Measurements from ENCODE around the gene VSIG10L. TPM values are rescaled to one million over a fixed set of nuclear protein-coding genes. Genes with fewer than 3 reads are reported as not detected.

Gene VSIG10L
- polyA plus RNA-seq (2013, experiment 1 of 2): 6.8 TPM
- polyA plus RNA-seq (2013, experiment 2 of 2): 7.3 TPM

- Histone ChIP-seq H3K56ac (ENCODE audit: low read length) (peak within 1 kb of the TSS; percentile 25), H3K23ac (ENCODE audit: low read length) (no peak within 1 kb of the TSS), H3K79me2 (ENCODE audit: control insufficient read depth, insufficient read depth, low read length) (no peaks in the 10 kb centered on the region), H3K9ac (ENCODE audit: low read length) (peak within 1 kb of the TSS; percentile 14), H4K5ac (ENCODE audit: low read length) (no peak within 1 kb of the TSS), H3K27me3 (ENCODE audit: insufficient read depth, low read length, poor library complexity) (no peaks in the 10 kb centered on the region), H3K18ac (ENCODE audit: low read length) (no peak within 1 kb of the TSS), H2BK5ac (ENCODE audit: low read length) (no peak within 1 kb of the TSS), H3K79me1 (ENCODE audit: low read length) (no peaks in the 10 kb centered on the region), H2BK15ac (replicated peaks; ENCODE audit: low read depth) (no peak within 1 kb of the TSS), H3K4ac (ENCODE audit: low read depth, low read length) (no peak within 1 kb of the TSS), H3K36me3 (ENCODE audit: control insufficient read depth, insufficient read depth, low read length) (no peaks in the 10 kb centered on the region), H3K27ac (ENCODE audit: low read depth, low read length) (no peak within 1 kb of the TSS), H3K4me2 (ENCODE audit: low read length) (no peak within 1 kb of the TSS), H3K4me1 (ENCODE audit: control insufficient read depth, low read depth, low read length) (peaks cover 5% of the 10 kb centered on the region), H4K8ac (ENCODE audit: low read depth, low read length) (no peak within 1 kb of the TSS), H3K4me3 (ENCODE audit: low read length) (no peak within 1 kb of the TSS), H2AK5ac (ENCODE audit: low read length) (no peak within 1 kb of the TSS), H2BK120ac (ENCODE audit: low read depth, low read length) (no peak within 1 kb of the TSS)
- no CpG with 5 or more reads among the region's 3 CpGs for WGBS (ENCODE audit: extremely low coverage, insufficient coverage, low lambda C conversion rate)
- DNase-seq: peak; percentile 18
Observed at GRCh38 chr19:51341976-51342580, at the start of gene VSIG10L. Gene VSIG10L, minus strand, starts transcription at chr19:51342139. Its CDS starts 15 bp downstream, at chr19:51342124.

- H3K4ac ChIP-seq (ENCODE audit: low read depth, low read length): peak overlapping the region; percentile 37
- no peak overlapping the region for H2BK15ac ChIP-seq (replicated peaks; ENCODE audit: low read depth)
- H2AK5ac ChIP-seq (ENCODE audit: low read length): no peak overlapping the region
- no peak overlapping the region for H2BK5ac ChIP-seq (ENCODE audit: low read length)
- H3K9ac ChIP-seq (ENCODE audit: low read length): no peak overlapping the region
- no peaks in the 10 kb centered on the region for H3K27me3 ChIP-seq (ENCODE audit: insufficient read depth, low read length, poor library complexity)
- H3K18ac ChIP-seq (ENCODE audit: low read length): peak overlapping the region; percentile 15
- peak overlapping the region; percentile 8 for H3K56ac ChIP-seq (ENCODE audit: low read length)
- no peak overlapping the region for H4K5ac ChIP-seq (ENCODE audit: low read length)
- H2BK120ac ChIP-seq (ENCODE audit: low read depth, low read length): peak overlapping the region; percentile 31
- H3K23ac ChIP-seq (ENCODE audit: low read length): no peak overlapping the region
- H3K79me2 ChIP-seq (ENCODE audit: control insufficient read depth, insufficient read depth, low read length): no peaks in the 10 kb centered on the region
- DNase-seq: no peak
- H4K8ac ChIP-seq (ENCODE audit: low read depth, low read length): no peak overlapping the region
- H3K4me3 ChIP-seq (ENCODE audit: low read length): no peak overlapping the region
- H3K36me3 ChIP-seq (ENCODE audit: control insufficient read depth, insufficient read depth, low read length): no peaks in the 10 kb centered on the region
- peaks cover 3% of the 10 kb centered on the region for H3K4me1 ChIP-seq (ENCODE audit: control insufficient read depth, low read depth, low read length)
- peaks cover 3% of the 10 kb centered on the region for H3K79me1 ChIP-seq (ENCODE audit: low read length)
- H3K27ac ChIP-seq (ENCODE audit: low read depth, low read length): no peak overlapping the region
- no peak overlapping the region for H3K4me2 ChIP-seq (ENCODE audit: low read length)
- no CpG with 5 or more reads among the region's 8 CpGs for WGBS (ENCODE audit: extremely low coverage, insufficient coverage, low lambda C conversion rate)
Observed at GRCh38 chr19:51391073-51391611, 49.2 kb upstream of the VSIG10L start.

GRCh38 chr19:51389143-51389542 lies 47.2 kb upstream of the VSIG10L start:
- Histone ChIP-seq H2AK5ac (ENCODE audit: low read length) (no peak overlapping the region), H3K56ac (ENCODE audit: low read length) (peak overlapping the region; percentile 15), H3K4me2 (ENCODE audit: low read length) (no peak overlapping the region), H2BK120ac (ENCODE audit: low read depth, low read length) (no peak overlapping the region), H3K27ac (ENCODE audit: low read depth, low read length) (no peak overlapping the region), H3K79me1 (ENCODE audit: low read length) (no peaks in the 10 kb centered on the region), H3K9ac (ENCODE audit: low read length) (no peak overlapping the region), H3K36me3 (ENCODE audit: control insufficient read depth, insufficient read depth, low read length) (no peaks in the 10 kb centered on the region), H4K5ac (ENCODE audit: low read length) (no peak overlapping the region), H3K4me3 (ENCODE audit: low read length) (no peak overlapping the region), H3K4ac (ENCODE audit: low read depth, low read length) (no peak overlapping the region), H3K27me3 (ENCODE audit: insufficient read depth, low read length, poor library complexity) (no peaks in the 10 kb centered on the region), H3K79me2 (ENCODE audit: control insufficient read depth, insufficient read depth, low read length) (no peaks in the 10 kb centered on the region), H3K4me1 (ENCODE audit: control insufficient read depth, low read depth, low read length) (peaks cover 3% of the 10 kb centered on the region), H3K18ac (ENCODE audit: low read length) (no peak overlapping the region), H2BK5ac (ENCODE audit: low read length) (no peak overlapping the region), H4K8ac (ENCODE audit: low read depth, low read length) (no peak overlapping the region), H3K23ac (ENCODE audit: low read length) (no peak overlapping the region), H2BK15ac (replicated peaks; ENCODE audit: low read depth) (no peak overlapping the region)
- no peak for DNase-seq
- WGBS (ENCODE audit: extremely low coverage, insufficient coverage, low lambda C conversion rate): no CpG with 5 or more reads among the region's 14 CpGs

GRCh38 chr19:51387924-51388389 lies 46.0 kb upstream of the VSIG10L start, which contains the start of gene LIM2:
Gene LIM2, minus strand, starts transcription at chr19:51387974. Its CDS starts 531 bp downstream, at chr19:51387443.
- H4K5ac ChIP-seq (ENCODE audit: low read length): no peak within 1 kb of the TSS
- H3K56ac ChIP-seq (ENCODE audit: low read length): no peak within 1 kb of the TSS
- H3K4me1 ChIP-seq (ENCODE audit: control insufficient read depth, low read depth, low read length): no peaks in the 10 kb centered on the region
- no peak within 1 kb of the TSS for H3K4me2 ChIP-seq (ENCODE audit: low read length)
- no peak within 1 kb of the TSS for H3K23ac ChIP-seq (ENCODE audit: low read length)
- H2AK5ac ChIP-seq (ENCODE audit: low read length): no peak within 1 kb of the TSS
- DNase-seq: no peak
- no peak within 1 kb of the TSS for H4K8ac ChIP-seq (ENCODE audit: low read depth, low read length)
- no peaks in the 10 kb centered on the region for H3K36me3 ChIP-seq (ENCODE audit: control insufficient read depth, insufficient read depth, low read length)
- no peak within 1 kb of the TSS for H3K18ac ChIP-seq (ENCODE audit: low read length)
- H3K27ac ChIP-seq (ENCODE audit: low read depth, low read length): no peak within 1 kb of the TSS
- no peaks in the 10 kb centered on the region for H3K79me1 ChIP-seq (ENCODE audit: low read length)
- H2BK15ac ChIP-seq (replicated peaks; ENCODE audit: low read depth): no peak within 1 kb of the TSS
- H3K4ac ChIP-seq (ENCODE audit: low read depth, low read length): no peak within 1 kb of the TSS
- no peak within 1 kb of the TSS for H2BK5ac ChIP-seq (ENCODE audit: low read length)
- H3K4me3 ChIP-seq (ENCODE audit: low read length): no peak within 1 kb of the TSS
- no peak within 1 kb of the TSS for H3K9ac ChIP-seq (ENCODE audit: low read length)
- no peaks in the 10 kb centered on the region for H3K79me2 ChIP-seq (ENCODE audit: control insufficient read depth, insufficient read depth, low read length)
- H2BK120ac ChIP-seq (ENCODE audit: low read depth, low read length): no peak within 1 kb of the TSS
- WGBS (ENCODE audit: extremely low coverage, insufficient coverage, low lambda C conversion rate): no CpG with 5 or more reads among the region's 15 CpGs
- H3K27me3 ChIP-seq (ENCODE audit: insufficient read depth, low read length, poor library complexity): no peaks in the 10 kb centered on the region

GRCh38 chr19:51386882-51387520 lies 45.1 kb upstream of the VSIG10L start:
- Histone ChIP-seq H4K8ac (ENCODE audit: low read depth, low read length) (no peak overlapping the region), H3K9ac (ENCODE audit: low read length) (no peak overlapping the region), H3K4ac (ENCODE audit: low read depth, low read length) (no peak overlapping the region), H2BK5ac (ENCODE audit: low read length) (no peak overlapping the region), H3K23ac (ENCODE audit: low read length) (no peak overlapping the region), H3K18ac (ENCODE audit: low read length) (no peak overlapping the region), H3K56ac (ENCODE audit: low read length) (no peak overlapping the region), H2AK5ac (ENCODE audit: low read length) (no peak overlapping the region), H3K79me1 (ENCODE audit: low read length) (no peaks in the 10 kb centered on the region), H2BK15ac (replicated peaks; ENCODE audit: low read depth) (no peak overlapping the region), H3K27ac (ENCODE audit: low read depth, low read length) (no peak overlapping the region), H3K36me3 (ENCODE audit: control insufficient read depth, insufficient read depth, low read length) (no peaks in the 10 kb centered on the region), H3K4me2 (ENCODE audit: low read length) (no peak overlapping the region), H2BK120ac (ENCODE audit: low read depth, low read length) (no peak overlapping the region), H3K27me3 (ENCODE audit: insufficient read depth, low read length, poor library complexity) (no peaks in the 10 kb centered on the region), H3K79me2 (ENCODE audit: control insufficient read depth, insufficient read depth, low read length) (no peaks in the 10 kb centered on the region), H3K4me1 (ENCODE audit: control insufficient read depth, low read depth, low read length) (no peaks in the 10 kb centered on the region), H3K4me3 (ENCODE audit: low read length) (no peak overlapping the region), H4K5ac (ENCODE audit: low read length) (no peak overlapping the region)
- WGBS (ENCODE audit: extremely low coverage, insufficient coverage, low lambda C conversion rate): no CpG with 5 or more reads among the region's 14 CpGs
- DNase-seq: no peak

Measured in mesendoderm (in vitro differentiated cells).